Glutamatergic neuron (in vitro differentiated cells): ENCODE measurements around the gene PAFAH1B1. TPM values are rescaled to one million over a fixed set of nuclear protein-coding genes. Genes with fewer than 3 reads are reported as not detected.
"Not testable (repeated sequence)": the region's sequence is repeated elsewhere in the genome, so short reads cannot be mapped to it uniquely, and the experiment has no call there.

ENCODE experiments used
- DNase-seq: peaks from one replicate; pipeline ENCODE4 v3.0.0; 2022
- H3K27ac Mint-ChIP-seq: one replicate; pipeline ENCODE4 v1.8.0; 2020; ENCODE audit warnings: mild to moderate bottlenecking, mixed read lengths, inconsistent platforms; ENCODE audit not compliant: unreplicated experiment
- H3K27me3 Mint-ChIP-seq: one replicate; pipeline ENCODE4 v1.8.0; 2020; ENCODE audit warnings: mild to moderate bottlenecking, moderate library complexity, mixed read lengths, inconsistent platforms; ENCODE audit not compliant: unreplicated experiment
- H3K36me3 Mint-ChIP-seq: one replicate; pipeline ENCODE4 v1.8.0; 2020; ENCODE audit warnings: mild to moderate bottlenecking, mixed read lengths, inconsistent platforms; ENCODE audit not compliant: unreplicated experiment
- H3K4me1 Mint-ChIP-seq: one replicate; pipeline ENCODE4 v1.8.0; 2020; ENCODE audit warnings: mild to moderate bottlenecking, low read depth, mixed read lengths, inconsistent platforms; ENCODE audit not compliant: unreplicated experiment
- H3K4me3 Mint-ChIP-seq: one replicate; pipeline ENCODE4 v1.8.0; 2020; ENCODE audit warnings: mild to moderate bottlenecking, mixed read lengths, inconsistent platforms; ENCODE audit not compliant: unreplicated experiment
- H3K9me3 Mint-ChIP-seq: one replicate; pipeline ENCODE4 v1.8.0; 2020; ENCODE audit warnings: mild to moderate bottlenecking, moderate library complexity, mixed read lengths, inconsistent platforms; ENCODE audit not compliant: unreplicated experiment
- CTCF ChIP-seq: fragments of 200-600 bp; sonication (generic); IDR thresholded peaks from one replicate; pipeline ENCODE4 v1.5.0; 2021; ENCODE audit not compliant: partially characterized antibody, unreplicated experiment
- total RNA-seq: library from RNA; stranded (reverse); fragmentation: NEBNext Ultra II Directional; extraction: Animal tissue kit (Norgen Biotek cat#: 25700); gene quantifications from one replicate; pipeline ENCODE4 v1.2.1, GENCODE V29; 2021; ENCODE audit not compliant: unreplicated experiment

Gene PAFAH1B1
- total RNA-seq, 1 donor from 2014 or later: 296 TPM

- H3K27me3 Mint-ChIP-seq: peaks cover 3% of the 10 kb centered on the region
- H3K27ac Mint-ChIP-seq: no peak overlapping the region
- no peak for TF ChIP-seq CTCF
- no peaks in the 10 kb centered on the region for H3K4me1 Mint-ChIP-seq
- DNase-seq: peak; percentile 27
- H3K4me3 Mint-ChIP-seq: no peak overlapping the region
- H3K9me3 Mint-ChIP-seq: peaks cover 13% of the 10 kb centered on the region
- no peaks in the 10 kb centered on the region for H3K36me3 Mint-ChIP-seq
Measured at GRCh38 chr17:2694381-2695242, 101.2 kb downstream of the PAFAH1B1 start.

- no peak overlapping the region for H3K4me3 Mint-ChIP-seq
- no peak overlapping the region for H3K27ac Mint-ChIP-seq
- peaks cover 9% of the 10 kb centered on the region for H3K9me3 Mint-ChIP-seq
- H3K27me3 Mint-ChIP-seq: peaks cover 3% of the 10 kb centered on the region
- TF ChIP-seq CTCF: no peak
- no peaks in the 10 kb centered on the region for H3K4me1 Mint-ChIP-seq
- peak; percentile 13 for DNase-seq
- no peaks in the 10 kb centered on the region for H3K36me3 Mint-ChIP-seq
Measured at GRCh38 chr17:2695243-2695960, 101.9 kb downstream of the PAFAH1B1 start.

GRCh38 chr17:2695961-2696760 is 102.7 kb downstream of the PAFAH1B1 start:
- no peaks in the 10 kb centered on the region for H3K4me1 Mint-ChIP-seq
- no peaks in the 10 kb centered on the region for H3K36me3 Mint-ChIP-seq
- peaks cover 8% of the 10 kb centered on the region for H3K9me3 Mint-ChIP-seq
- peaks cover under 1% of the 10 kb centered on the region for H3K27me3 Mint-ChIP-seq
- no peak overlapping the region for H3K4me3 Mint-ChIP-seq
- peak; percentile 20 for DNase-seq
- no peak overlapping the region for H3K27ac Mint-ChIP-seq
- no peak for TF ChIP-seq CTCF

- TF ChIP-seq CTCF: no peak
- no peak overlapping the region for H3K27ac Mint-ChIP-seq
- H3K4me1 Mint-ChIP-seq: no peaks in the 10 kb centered on the region
- peak; percentile 11 for DNase-seq
- H3K9me3 Mint-ChIP-seq: peaks cover 7% of the 10 kb centered on the region
- H3K36me3 Mint-ChIP-seq: no peaks in the 10 kb centered on the region
- H3K4me3 Mint-ChIP-seq: no peak overlapping the region
- no peaks in the 10 kb centered on the region for H3K27me3 Mint-ChIP-seq
Measured at GRCh38 chr17:2697611-2698162, 104.2 kb downstream of the PAFAH1B1 start.

GRCh38 chr17:2699216-2699805 is 105.9 kb downstream of the PAFAH1B1 start:
- H3K27me3 Mint-ChIP-seq, H3K36me3 Mint-ChIP-seq, H3K9me3 Mint-ChIP-seq, H3K4me1 Mint-ChIP-seq, H3K27ac Mint-ChIP-seq, H3K4me3 Mint-ChIP-seq: not testable (repeated sequence)
- peak; percentile 0 for DNase-seq
